ENCODE data around the gene CELF3. TPM values are rescaled to one million over a fixed set of nuclear protein-coding genes. Genes with fewer than 3 reads are reported as not detected.

The CELF3 gene
- total RNA-seq = not detected
- not detected for polyA plus RNA-seq

GRCh38 chr1:151716771-151717631, at the start of gene CELF3:
Gene CELF3 (minus strand): TSS chr1:151716803. CDS start chr1:151716020, 783 bp downstream.
- peak within 1 kb of the TSS in 5 of 7 donors; percentile 23 to 79 (median 38) for H3K4me3 Mint-ChIP-seq
- Histone ChIP-seq H3K27ac (ENCODE audit: low read depth, low read length) (no peak within 1 kb of the TSS), H3K27me3 (ENCODE audit: insufficient read depth, low read length, poor library complexity, severe bottlenecking) (peaks cover 13% of the 10 kb centered on the region), H3K4me1 (ENCODE audit: insufficient read depth, low read length) (peaks cover 25% of the 10 kb centered on the region), H3K9me3 (ENCODE audit: low read length) (no peaks in the 10 kb centered on the region), H3K4me3 (ENCODE audit: low read length) (no peak within 1 kb of the TSS), H3K36me3 (ENCODE audit: insufficient read depth, low read length) (no peaks in the 10 kb centered on the region)
- POLR2A ChIA-PET = no interaction called here
- peaks cover 23 to 33% (median 33%) of the 10 kb centered on the region in 3 donors for H3K4me1 Mint-ChIP-seq
- peaks cover 0 to 1% (median 0%) of the 10 kb centered on the region in 5 donors for H3K9me3 Mint-ChIP-seq
- peaks cover 41 to 78% of the 10 kb centered on the region in 2 donors for H3K27me3 Mint-ChIP-seq
- peak within 1 kb of the TSS in 2 of 8 donors; percentile 32 to 68 for H3K27ac Mint-ChIP-seq
- H3K36me3 Mint-ChIP-seq = no peaks in the 10 kb centered on the region
- peak in 3 of 5 donors; percentile 26 to 56 (median 35) for DNase-seq
- CTCF ChIA-PET = interaction anchor here (1.4 kb wide), 1 partner anchor 123 kb away, joined by 3 read pairs; no protein-coding TSS in a partner anchor

- Histone ChIP-seq H3K36me3 (ENCODE audit: insufficient read depth, low read length) (peaks cover 17% of the 10 kb centered on the region), H3K4me1 (ENCODE audit: insufficient read depth, low read length) (peaks cover 12% of the 10 kb centered on the region), H3K9me3 (ENCODE audit: low read length) (no peaks in the 10 kb centered on the region), H3K27ac (ENCODE audit: low read depth, low read length) (peak overlapping the region; percentile 86), H3K27me3 (ENCODE audit: insufficient read depth, low read length, poor library complexity, severe bottlenecking) (no peaks in the 10 kb centered on the region), H3K4me3 (ENCODE audit: low read length) (peak overlapping the region; percentile 81)
- CTCF ChIA-PET = interaction anchor here (0.9 to 1.7 kb wide), 2 partner anchors 26 to 114 kb away, joined by 3 to 6 read pairs; partner anchors contain the start of gene TDRKH
- peaks cover 19 to 29% (median 23%) of the 10 kb centered on the region in 3 donors for H3K4me1 Mint-ChIP-seq
- DNase-seq = no peak
- H3K9me3 Mint-ChIP-seq = no peaks in the 10 kb centered on the region
- H3K27me3 Mint-ChIP-seq = no peaks in the 10 kb centered on the region
- peak overlapping the region; percentile 83 to 98 (median 92) for H3K4me3 Mint-ChIP-seq
- peaks cover 0 to 45% (median 11%) of the 10 kb centered on the region in 3 donors for H3K36me3 Mint-ChIP-seq
- POLR2A ChIA-PET = interaction anchor here (0.5 to 1.9 kb wide), 5 partner anchors 26 to 282 kb away, joined by 3 to 14 read pairs (median 4); partner anchors contain the start of gene TDRKH
- H3K27ac Mint-ChIP-seq = peak overlapping the region; percentile 84 to 99 (median 98)
Measured at GRCh38 chr1:151763990-151764389, 47.4 kb upstream of the CELF3 start.

DNA sequence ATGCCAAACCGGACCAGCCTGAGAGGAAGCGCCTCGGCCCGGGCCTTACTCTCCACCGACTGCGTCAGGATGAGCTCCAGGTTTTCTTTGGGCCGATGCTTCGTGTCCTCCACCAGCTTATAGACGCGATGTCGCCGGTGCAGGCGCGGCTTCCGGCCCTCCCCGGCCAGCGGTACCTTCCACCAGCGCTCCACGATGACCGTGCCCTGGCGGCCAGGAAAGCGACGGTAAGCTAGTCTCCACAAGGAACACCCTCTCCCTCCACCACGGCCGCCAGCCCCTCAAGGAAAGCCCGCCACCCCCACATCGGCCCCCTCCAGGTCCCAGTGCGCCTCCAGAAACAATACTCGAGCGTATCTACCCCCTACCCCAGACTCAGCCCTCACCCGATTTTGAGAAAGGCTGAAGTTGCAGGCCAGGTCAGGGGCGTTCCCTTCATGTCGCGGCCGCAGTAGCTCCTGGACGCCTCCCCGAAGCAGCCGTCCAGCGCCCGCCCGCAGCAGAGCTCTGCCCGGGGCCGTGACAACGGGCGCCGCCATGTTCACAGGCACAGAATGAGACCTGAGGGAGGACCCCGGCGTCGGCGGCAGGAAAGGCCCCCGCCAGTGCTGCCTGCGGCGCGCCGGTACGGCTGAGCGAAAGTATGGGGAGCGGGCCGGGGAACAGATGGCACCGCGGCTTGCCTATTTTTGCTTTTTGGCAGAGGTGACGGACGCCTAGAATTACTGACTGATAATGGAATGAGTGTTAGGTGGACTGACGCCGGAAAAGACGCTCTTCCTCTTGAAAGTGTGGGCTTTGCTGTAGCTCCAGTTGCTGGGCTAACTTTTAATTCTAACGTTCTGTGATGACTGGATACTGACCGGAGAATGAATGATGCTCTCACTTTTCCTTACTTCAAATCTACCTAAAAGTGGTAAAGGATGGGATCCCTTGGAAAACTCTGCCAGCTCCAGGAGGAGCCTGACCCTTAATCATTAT, 46.6 kb upstream of the CELF3 start, which contains the start of gene MRPL9:
MRPL9 (minus strand) TSS at position 556 of the 981 bp plus-strand sequence; CDS start at position 539, 17 bp downstream.
- Mint-ChIP-seq H3K4me1 (peaks cover 19 to 29% (median 23%) of the 10 kb centered on the region in 3 donors), H3K27ac (peak within 1 kb of the TSS; percentile 84 to 99 (median 98)), H3K9me3 (no peaks in the 10 kb centered on the region), H3K27me3 (no peaks in the 10 kb centered on the region), H3K4me3 (peak within 1 kb of the TSS; percentile 83 to 98 (median 92)), H3K36me3 (peaks cover 0 to 51% (median 11%) of the 10 kb centered on the region in 3 donors)
- Histone ChIP-seq H3K4me3 (ENCODE audit: low read length) (peak within 1 kb of the TSS; percentile 81), H3K9me3 (ENCODE audit: low read length) (no peaks in the 10 kb centered on the region), H3K27me3 (ENCODE audit: insufficient read depth, low read length, poor library complexity, severe bottlenecking) (no peaks in the 10 kb centered on the region), H3K36me3 (ENCODE audit: insufficient read depth, low read length) (peaks cover 21% of the 10 kb centered on the region), H3K27ac (ENCODE audit: low read depth, low read length) (peak within 1 kb of the TSS; percentile 86), H3K4me1 (ENCODE audit: insufficient read depth, low read length) (peaks cover 12% of the 10 kb centered on the region)
- ChIA-PET POLR2A (interaction anchor here (0.5 to 1.9 kb wide), 11 partner anchors 27 to 436 kb away, joined by 3 to 14 read pairs (median 4); partner anchors contain the start of genes PI4KB and TDRKH), CTCF (interaction anchor here (0.8 to 1.7 kb wide), 5 partner anchors 10 to 115 kb away, joined by 3 to 6 read pairs (median 3); partner anchors contain the start of gene TDRKH)
- peak; percentile 71 to 87 (median 77) for DNase-seq

- no peaks in the 10 kb centered on the region for H3K9me3 ChIP-seq (ENCODE audit: low read length)
- H3K4me3 Mint-ChIP-seq = peak overlapping the region in 5 of 7 donors; percentile 33 to 98 (median 54)
- H3K27me3 ChIP-seq (ENCODE audit: insufficient read depth, low read length, poor library complexity, severe bottlenecking) = no peaks in the 10 kb centered on the region
- H3K9me3 Mint-ChIP-seq = no peaks in the 10 kb centered on the region
- H3K36me3 ChIP-seq (ENCODE audit: insufficient read depth, low read length) = peaks cover 24% of the 10 kb centered on the region
- H3K27me3 Mint-ChIP-seq = no peaks in the 10 kb centered on the region
- ChIA-PET POLR2A (interaction anchor here (0.6 to 1.2 kb wide), 2 partner anchors 79 to 585 kb away, joined by 3 to 5 read pairs; partner anchors contain the start of genes C2CD4D and TMOD4), CTCF (interaction anchor here (1.2 kb wide), 1 partner anchor 26 kb away, joined by 3 read pairs; no protein-coding TSS in a partner anchor)
- peaks cover 23 to 29% (median 28%) of the 10 kb centered on the region in 3 donors for H3K4me1 Mint-ChIP-seq
- H3K27ac Mint-ChIP-seq = peak overlapping the region in 5 of 8 donors; percentile 7 to 86 (median 63)
- peak in 1 of 5 donors; percentile 7 for DNase-seq
- peaks cover 0 to 67% (median 15%) of the 10 kb centered on the region in 3 donors for H3K36me3 Mint-ChIP-seq
- peaks cover 12% of the 10 kb centered on the region for H3K4me1 ChIP-seq (ENCODE audit: insufficient read depth, low read length)
- H3K4me3 ChIP-seq (ENCODE audit: low read length) = no peak overlapping the region
- no peak overlapping the region for H3K27ac ChIP-seq (ENCODE audit: low read depth, low read length)
Measured at GRCh38 chr1:151760597-151761385, 44.2 kb upstream of the CELF3 start.

GRCh38 chr1:151759241-151759640, 42.6 kb upstream of the CELF3 start:
- no peak for DNase-seq
- no peaks in the 10 kb centered on the region for H3K27me3 Mint-ChIP-seq
- H3K4me1 ChIP-seq (ENCODE audit: insufficient read depth, low read length) = peaks cover 12% of the 10 kb centered on the region
- H3K27me3 ChIP-seq (ENCODE audit: insufficient read depth, low read length, poor library complexity, severe bottlenecking) = no peaks in the 10 kb centered on the region
- H3K27ac Mint-ChIP-seq = peak overlapping the region in 1 of 8 donors; percentile 4
- peaks cover 23 to 24% (median 24%) of the 10 kb centered on the region in 3 donors for H3K4me1 Mint-ChIP-seq
- H3K9me3 Mint-ChIP-seq = no peaks in the 10 kb centered on the region
- no peaks in the 10 kb centered on the region for H3K9me3 ChIP-seq (ENCODE audit: low read length)
- ChIA-PET POLR2A (interaction anchor here (1.2 kb wide), 1 partner anchor 80 kb away, joined by 5 read pairs; the partner anchor contains the start of gene C2CD4D), CTCF (interaction anchor here (0.7 to 1.3 kb wide), 4 partner anchors 15 to 77 kb away, joined by 3 read pairs; no protein-coding TSS in a partner anchor)
- no peak overlapping the region for H3K4me3 ChIP-seq (ENCODE audit: low read length)
- peaks cover 24% of the 10 kb centered on the region for H3K36me3 ChIP-seq (ENCODE audit: insufficient read depth, low read length)
- H3K27ac ChIP-seq (ENCODE audit: low read depth, low read length) = no peak overlapping the region
- peaks cover 0 to 71% (median 17%) of the 10 kb centered on the region in 3 donors for H3K36me3 Mint-ChIP-seq
- no peak overlapping the region for H3K4me3 Mint-ChIP-seq

DNA sequence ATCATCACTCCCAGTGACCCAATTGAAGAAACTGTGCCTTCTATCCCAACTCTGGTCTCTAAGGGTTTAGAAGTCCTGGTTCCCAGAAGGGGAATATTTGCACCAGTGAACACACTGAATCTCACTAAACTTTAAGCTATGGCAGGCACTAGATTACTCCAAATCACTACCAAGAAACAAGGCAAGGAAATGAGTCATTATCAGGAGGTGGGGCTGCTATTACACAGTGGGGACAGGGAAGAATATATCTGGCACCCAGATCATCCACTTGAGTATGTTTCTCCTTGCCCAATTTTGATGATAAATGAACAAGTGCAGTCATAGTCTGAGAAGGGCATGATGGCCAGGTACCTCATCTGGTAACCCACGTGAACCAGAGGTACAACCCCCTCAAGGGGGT, 39.7 kb upstream of the CELF3 start:
- Mint-ChIP-seq H3K27me3 (peaks cover 2 to 4% of the 10 kb centered on the region in 2 donors), H3K9me3 (no peaks in the 10 kb centered on the region)
- CTCF ChIA-PET = no interaction called here

More for the DNA sequence above, 39.7 kb upstream of the CELF3 start:
- no peak overlapping the region for H3K4me3 ChIP-seq (ENCODE audit: low read length)
- no peaks in the 10 kb centered on the region for H3K4me1 ChIP-seq (ENCODE audit: insufficient read depth, low read length)
- peaks cover 5 to 8% (median 5%) of the 10 kb centered on the region in 3 donors for H3K4me1 Mint-ChIP-seq
- peaks cover 12% of the 10 kb centered on the region for H3K36me3 ChIP-seq (ENCODE audit: insufficient read depth, low read length)
- no peak for DNase-seq
- H3K4me3 Mint-ChIP-seq = no peak overlapping the region
- peaks cover 0 to 47% (median 17%) of the 10 kb centered on the region in 3 donors for H3K36me3 Mint-ChIP-seq
- POLR2A ChIA-PET = no interaction called here
- no peaks in the 10 kb centered on the region for H3K9me3 ChIP-seq (ENCODE audit: low read length)
- H3K27ac Mint-ChIP-seq = peak overlapping the region in 2 of 8 donors; percentile 49 to 55
- no peak overlapping the region for H3K27ac ChIP-seq (ENCODE audit: low read depth, low read length)
- no peaks in the 10 kb centered on the region for H3K27me3 ChIP-seq (ENCODE audit: insufficient read depth, low read length, poor library complexity, severe bottlenecking)

All from CD8-positive, alpha-beta memory T cell (primary cell).